22Rv1 (cell line): ENCODE measurements around the gene OPRD1.
"Not testable (repeated sequence)": the region's sequence is repeated elsewhere in the genome, so short reads cannot be mapped to it uniquely, and the experiment has no call there.

Source experiments
- H3K27ac ChIP-seq: fragments of 450-650 bp; 2 replicates; pipeline ENCODE4 v1.5.1; 2017
- CTCF ChIP-seq: fragments of 450-650 bp; IDR thresholded peaks from 2 replicates; pipeline ENCODE4 v1.5.1; 2017; ENCODE audit warnings: mild to moderate bottlenecking
- ZFX ChIP-seq: fragments of 450-650 bp; IDR thresholded peaks from 2 replicates; pipeline ENCODE4 v1.6.1; 2017; ENCODE audit warnings: antibody characterized with exemption, borderline replicate concordance

Gene OPRD1

GRCh38 chr1:28833381-28833780 lies 21.4 kb downstream of the OPRD1 start:
- no peak for TF ChIP-seq ZFX
- TF ChIP-seq CTCF, result no peak
- no peak overlapping the region for H3K27ac ChIP-seq

DNA sequence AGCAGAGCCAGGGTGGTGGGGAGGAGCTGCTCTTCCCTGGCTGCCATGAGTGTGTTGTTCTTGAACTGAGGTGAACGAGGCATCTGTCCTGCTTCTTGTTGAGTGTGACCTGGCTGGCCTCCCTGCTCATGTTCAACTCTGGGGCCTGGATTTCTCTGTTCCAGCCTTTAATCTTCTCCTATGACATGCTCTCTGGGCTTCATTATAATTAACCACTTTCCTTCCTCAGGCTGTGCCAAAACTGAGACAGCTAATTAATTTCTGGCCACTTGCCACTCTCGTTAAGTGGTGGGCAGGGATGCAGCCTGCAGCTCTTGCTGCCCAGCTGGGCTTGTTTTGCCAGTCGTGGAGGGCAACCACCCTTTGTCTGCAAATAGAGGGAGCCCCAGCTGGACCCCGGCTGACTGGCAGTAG lies 23.3 kb downstream of the OPRD1 start:
- TF ChIP-seq CTCF, result no peak
- TF ChIP-seq ZFX, result no peak
- H3K27ac ChIP-seq, result no peak overlapping the region

- TF ChIP-seq CTCF (no peak), ZFX (no peak)
- H3K27ac ChIP-seq, result no peak overlapping the region
Measured at GRCh38 chr1:28836421-28836956, 24.5 kb downstream of the OPRD1 start.

DNA sequence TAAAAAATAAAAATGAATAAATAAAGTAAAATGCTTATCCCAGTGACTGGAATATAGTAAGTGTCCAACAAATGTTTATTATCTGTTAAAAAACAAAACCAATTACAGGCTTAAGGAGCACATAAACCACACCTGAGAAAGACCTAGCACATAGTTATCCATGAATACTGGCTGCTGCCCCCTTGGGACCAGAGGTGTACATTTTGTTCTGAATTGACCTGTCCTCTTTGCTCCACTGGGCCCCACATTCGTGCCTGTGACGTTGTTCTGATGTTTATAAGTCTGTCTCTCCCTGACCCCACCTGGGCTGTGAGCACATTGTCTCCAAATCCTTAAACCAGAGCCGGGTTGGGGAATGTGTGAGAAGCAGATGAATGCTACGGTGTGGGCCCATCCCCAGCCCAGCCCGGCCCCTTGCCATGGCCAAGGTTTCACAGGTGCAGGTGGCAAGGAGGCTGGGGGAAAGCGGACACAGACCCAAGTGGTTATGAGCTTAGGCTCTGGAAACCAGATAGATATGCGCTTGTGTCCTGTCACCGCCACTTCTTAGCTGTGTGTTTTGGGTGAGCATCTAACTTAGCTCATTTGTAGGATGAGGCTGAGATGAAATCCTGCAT lies 29.1 kb downstream of the OPRD1 start:
- TF ChIP-seq ZFX (no peak), CTCF (0 out of 2 replicates have a peak, but pooled peaks have one; percentile 5)
- no peak overlapping the region for H3K27ac ChIP-seq

GRCh38 chr1:28845786-28846543 lies 34.0 kb downstream of the OPRD1 start:
- no peak overlapping the region for H3K27ac ChIP-seq
- TF ChIP-seq ZFX (no peak), CTCF (peak; percentile 70)

DNA sequence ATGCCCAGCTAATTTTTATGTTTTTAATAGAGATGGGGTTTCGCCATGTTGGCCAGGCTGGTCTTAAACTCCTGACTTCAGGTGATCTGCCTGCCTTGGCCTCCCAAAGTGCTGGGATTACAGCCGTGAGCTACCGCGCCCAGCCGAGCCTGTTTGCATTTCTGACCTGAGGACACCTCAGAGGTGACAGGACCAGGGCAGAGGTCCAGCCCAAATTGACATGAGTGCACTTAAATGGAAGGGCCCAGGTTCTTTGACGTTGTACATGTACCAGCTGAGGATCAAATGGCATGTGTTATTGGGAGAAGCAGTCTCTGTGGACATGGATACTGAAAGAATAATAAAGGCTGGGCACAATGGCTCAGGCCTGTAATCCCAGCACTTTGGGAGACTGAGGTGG lies 35.2 kb downstream of the OPRD1 start:
- not testable (repeated sequence) for H3K27ac ChIP-seq

DNA sequence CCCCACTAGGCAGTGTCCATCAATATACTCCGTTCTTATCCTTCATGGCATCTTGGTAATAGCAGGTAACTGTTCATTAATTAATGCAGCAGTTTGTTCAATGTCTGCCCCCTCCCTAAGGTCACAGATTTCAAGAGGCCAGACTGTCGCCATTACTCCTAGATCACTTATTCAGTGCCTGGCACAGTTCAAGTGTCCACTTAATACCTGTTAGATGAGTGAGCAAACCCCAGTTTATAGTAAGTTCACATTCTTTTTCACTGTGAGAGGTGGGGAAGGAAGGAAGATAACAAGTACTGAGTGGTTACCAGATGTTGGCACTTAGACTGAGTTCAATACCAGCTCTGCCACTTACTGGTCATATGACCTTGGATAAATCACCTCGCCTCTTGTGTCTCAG lies 36.4 kb downstream of the OPRD1 start:
- TF ChIP-seq CTCF (no peak), ZFX (no peak)
- no peak overlapping the region for H3K27ac ChIP-seq
